HPDE6-E6E7 (cell line): Measurements from ENCODE around the gene SNRPD3.
"Not testable (repeated sequence)": the region's sequence is repeated elsewhere in the genome, so short reads cannot be mapped to it uniquely, and the experiment has no call there.

Experiments used
- DNase-seq: peaks from one replicate; pipeline ENCODE4 v3.0.0; 2011; ENCODE audit warnings: missing footprints; ENCODE audit errors: extremely low spot score

The SNRPD3 gene

GRCh38 chr22:24555165-24556039, at the start of gene SNRPD3:
SNRPD3 (plus strand) TSS chr22:24555999; CDS start chr22:24557675, 1,676 bp downstream.
- peak; percentile 99 for DNase-seq

- DNase-seq: peak; percentile 46
Observed at GRCh38 chr22:24506802-24507438, 48.9 kb upstream of the SNRPD3 start.

GRCh38 chr22:24507716-24508115, 48.1 kb upstream of the SNRPD3 start:
- no peak for DNase-seq

GRCh38 chr22:24510637-24511625, 44.9 kb upstream of the SNRPD3 start:
- no peak for DNase-seq

GRCh38 chr22:24512043-24512442, 43.8 kb upstream of the SNRPD3 start:
- DNase-seq: no peak

GRCh38 chr22:24513378-24514240, 42.2 kb upstream of the SNRPD3 start:
- DNase-seq: no peak

GRCh38 chr22:24514241-24515026, 41.4 kb upstream of the SNRPD3 start:
- DNase-seq: no peak

GRCh38 chr22:24515027-24515338, 40.8 kb upstream of the SNRPD3 start:
- DNase-seq: no peak

- peak; percentile 23 for DNase-seq
Observed at GRCh38 chr22:24516301-24516737, 39.5 kb upstream of the SNRPD3 start.

- no peak for DNase-seq
Observed at GRCh38 chr22:24517446-24517845, 38.4 kb upstream of the SNRPD3 start.

GRCh38 chr22:24518228-24518627, 37.6 kb upstream of the SNRPD3 start:
- DNase-seq: no peak

GRCh38 chr22:24518771-24519485, 36.9 kb upstream of the SNRPD3 start:
- DNase-seq: no peak

GRCh38 chr22:24519496-24519895, 36.3 kb upstream of the SNRPD3 start:
- DNase-seq: no peak

- peak; percentile 93 for DNase-seq
Observed at GRCh38 chr22:24521791-24522245, 34.0 kb upstream of the SNRPD3 start.

- DNase-seq: no peak
Observed at GRCh38 chr22:24523873-24524272, 31.9 kb upstream of the SNRPD3 start.

- DNase-seq: peak; percentile 46
Observed at GRCh38 chr22:24525416-24526037, 30.3 kb upstream of the SNRPD3 start.

- DNase-seq: no peak
Observed at GRCh38 chr22:24526191-24526590, 29.6 kb upstream of the SNRPD3 start.

GRCh38 chr22:24529898-24530297, 25.9 kb upstream of the SNRPD3 start:
- DNase-seq: no peak

- not testable (repeated sequence) for DNase-seq
Observed at GRCh38 chr22:24530968-24531367, 24.8 kb upstream of the SNRPD3 start.
